CD14-positive monocyte (primary cell): ENCODE measurements around the gene SEC63. TPM values are rescaled to one million over a fixed set of nuclear protein-coding genes. Genes with fewer than 3 reads are reported as not detected.
A peak's percentile ranks its signal among the peaks of the same experiment; 100 is the strongest.

ENCODE experiments used
- DNase-seq, 3 donors: peaks; one replicate each; pipeline ENCODE4 v3.0.0-alpha.2; 2011 to 2022
- H2AFZ ChIP-seq: 2 replicates; pipeline ENCODE4 v1.6.0; 2012; ENCODE audit warnings: mild to moderate bottlenecking, low read depth, low read length, inconsistent platforms; ENCODE audit not compliant: insufficient read depth, poor library complexity, severe bottlenecking
- H3K27ac ChIP-seq, 2 donors: 1 replicate in 1 of 2; 2 replicates in 1 of 2; pipeline ENCODE4 v1.5.1; 2012 to 2013; ENCODE audit warnings: low read length in 2 of 2, control low read depth in 1 of 2, inconsistent platforms in 1 of 2, low read depth in 1 of 2, mild to moderate bottlenecking in 1 of 2
- H3K27me3 ChIP-seq, 2 donors: one replicate each; pipeline versions ENCODE4 v1.6.0 to v1.6.1; 2011 to 2013; ENCODE audit warnings: low read length in 2 of 2; ENCODE audit not compliant: control insufficient read depth in 2 of 2, insufficient read depth in 2 of 2
- H3K36me3 ChIP-seq, 2 donors: replicated peaks in 1 of 2; 1 replicate in 1 of 2; 2 replicates in 1 of 2; pipeline versions ENCODE4 v1.5.1 to v1.6.1; 2012 to 2013; ENCODE audit warnings: low read length in 2 of 2, control low read depth in 1 of 2, inconsistent platforms in 1 of 2, mild to moderate bottlenecking in 1 of 2; ENCODE audit not compliant: insufficient read depth in 2 of 2, control insufficient read depth in 1 of 2
- H3K4me1 ChIP-seq, 2 donors: 1 replicate in 1 of 2; 2 replicates in 1 of 2; pipeline versions ENCODE4 v1.5.1 to v1.6.1; 2012 to 2013; ENCODE audit warnings: low read length in 2 of 2, control low read depth in 1 of 2, inconsistent platforms in 1 of 2, mild to moderate bottlenecking in 1 of 2, moderate library complexity in 1 of 2; ENCODE audit not compliant: insufficient read depth in 2 of 2, control insufficient read depth in 1 of 2
- H3K4me2 ChIP-seq: replicated peaks from 2 replicates; pipeline ENCODE3; 2012; ENCODE audit warnings: low read length, moderate library complexity, mild to moderate bottlenecking; ENCODE audit not compliant: poor library complexity, severe bottlenecking; ENCODE audit errors: extremely low read depth
- H3K4me3 ChIP-seq, 3 experiments: fragments of 200-600 bp in 1 of 3; sonication (generic) in 1 of 3; replicated peaks in 1 of 3; 1 replicate in 2 of 3; 2 replicates in 1 of 3; pipeline ENCODE4 v1.5.1; 2011 to 2013; ENCODE audit warnings: low read length in 3 of 3, mild to moderate bottlenecking in 3 of 3, control low read depth in 2 of 3, low read depth in 2 of 3, inconsistent platforms in 1 of 3, moderate library complexity in 1 of 3
- H3K79me2 ChIP-seq: 2 replicates; pipeline ENCODE4 v1.6.0; 2012; ENCODE audit warnings: mild to moderate bottlenecking, control low read depth, inconsistent platforms, low read length, moderate library complexity; ENCODE audit not compliant: insufficient read depth
- H3K9ac ChIP-seq: 2 replicates; pipeline ENCODE4 v1.6.0; 2017; ENCODE audit warnings: low read length, mild to moderate bottlenecking; ENCODE audit not compliant: insufficient read depth, poor library complexity, severe bottlenecking
- H3K9me3 ChIP-seq, 2 donors: replicated peaks in 1 of 2; 1 replicate in 1 of 2; 2 replicates in 1 of 2; pipeline versions ENCODE4 v1.5.1 to v1.6.1; 2012 to 2013; ENCODE audit warnings: low read length in 2 of 2, control low read depth in 1 of 2; ENCODE audit not compliant: control insufficient read depth in 1 of 2, insufficient read depth in 1 of 2
- H4K20me1 ChIP-seq: 2 replicates; pipeline ENCODE4 v1.6.0; 2012; ENCODE audit warnings: mild to moderate bottlenecking, low read length, control low read depth, moderate library complexity; ENCODE audit not compliant: insufficient read depth
- H3K27ac Mint-ChIP-seq, 7 donors: one replicate each; pipeline ENCODE4 v1.8.0; 2020; ENCODE audit warnings: mild to moderate bottlenecking in 7 of 7, mixed read lengths in 7 of 7, moderate library complexity in 6 of 7, inconsistent platforms in 2 of 7
- H3K27me3 Mint-ChIP-seq, 3 donors: one replicate each; pipeline ENCODE4 v1.8.0; 2021 to 2022; ENCODE audit warnings: low read depth in 3 of 3, mild to moderate bottlenecking in 3 of 3, mixed read lengths in 3 of 3, moderate library complexity in 3 of 3, inconsistent platforms in 1 of 3
- H3K36me3 Mint-ChIP-seq, 2 donors: one replicate each; pipeline ENCODE4 v1.8.0; 2020; ENCODE audit warnings: mixed read lengths in 2 of 2, inconsistent platforms in 1 of 2, mild to moderate bottlenecking in 1 of 2
- H3K4me1 Mint-ChIP-seq: one replicate; pipeline ENCODE4 v1.8.0; 2020; ENCODE audit warnings: mild to moderate bottlenecking, mixed read lengths
- H3K4me3 Mint-ChIP-seq, 2 donors: one replicate each; pipeline ENCODE4 v1.8.0; 2020; ENCODE audit warnings: mild to moderate bottlenecking in 2 of 2, mixed read lengths in 2 of 2, moderate library complexity in 1 of 2
- H3K9me3 Mint-ChIP-seq, 7 donors: one replicate each; pipeline ENCODE4 v1.8.0; 2020 to 2022; ENCODE audit warnings: mixed read lengths in 7 of 7, mild to moderate bottlenecking in 6 of 7, moderate library complexity in 6 of 7, inconsistent platforms in 2 of 7
- WGBS: methylation state at CpG from one replicate; pipeline ENCODE4 v1.1.5; 2013; ENCODE audit warnings: missing lambda C conversion rate; ENCODE audit not compliant: insufficient coverage; 5-methylcytosine and 5-hydroxymethylcytosine counted together
- intact Hi-C, 2 donors: fragments of 100-400 bp; cut with micrococcal nuclease; formaldehyde crosslinking; loops; one replicate each; pipeline versions ENCODE4 v1.15.0 to v1.15.1; 2023
- polyA plus RNA-seq, 3 donors: library from polyadenylated mRNA; depleted of rRNA in 1 of 3; unstranded in 2 of 3; stranded (reverse) in 1 of 3; fragments of 300-500 nt in 2 of 3; fragments of >200 nt in 1 of 3; fragmentation: Illumina TruSeq in 2 of 3; gene quantifications; 1 replicate in 2 of 3; 2 replicates in 1 of 3; pipeline ENCODE4 v1.2.3, GENCODE V29; 2012 to 2021
- TF ChIP-seq, protein P1 (sequence below): fragments of 200-600 bp; IDR thresholded peaks from one replicate; pipeline ENCODE4 v1.8.0; 2022; ENCODE audit warnings: antibody characterized with exemption, mild to moderate bottlenecking

SEC63 gene
- polyA plus RNA-seq, 3 donors = 12.0 to 33.7 (median 12.7) TPM

DNA sequence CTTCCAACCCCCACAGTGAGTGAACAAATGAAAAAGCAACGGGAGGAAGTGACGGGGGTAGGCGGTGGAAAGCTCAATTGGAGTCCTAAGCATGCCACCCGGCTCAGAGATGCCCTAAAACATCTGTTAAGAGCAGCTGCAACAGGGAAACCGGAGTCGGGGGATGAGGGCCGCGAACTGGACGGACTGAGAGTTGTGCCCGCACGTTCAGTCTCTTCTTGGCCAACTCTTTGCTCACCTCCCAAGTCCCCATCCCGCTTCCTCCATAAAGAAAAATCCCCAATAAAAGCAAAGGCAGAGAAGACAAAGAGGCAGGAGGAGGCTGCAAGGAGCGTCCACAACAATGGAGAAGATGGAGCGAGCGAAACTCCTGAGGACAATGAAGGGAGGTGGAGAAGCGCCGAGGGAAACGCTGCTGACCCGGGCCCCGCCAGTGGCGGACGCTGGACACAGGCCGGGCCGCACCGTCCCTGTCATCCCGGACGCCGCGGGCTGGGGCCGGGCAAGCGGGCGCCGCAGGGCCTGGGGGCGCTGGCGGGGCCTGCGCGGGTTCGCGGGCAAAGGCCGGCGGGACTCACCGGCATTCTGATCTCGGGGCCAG, 600 bp downstream of the SEC63 start:
- peaks cover 0 to 3% of the 10 kb centered on the region in 2 donors for H3K27me3 ChIP-seq
- peaks cover 52% of the 10 kb centered on the region for H3K79me2 ChIP-seq
- H2AFZ ChIP-seq = peak overlapping the region; percentile 80
- peak; percentile 49 to 63 (median 59) for DNase-seq
- WGBS = under 1% methylated on average over 42 of the region's 43 CpGs
- no peaks in the 10 kb centered on the region for H3K36me3 ChIP-seq
- Mint-ChIP-seq H3K4me3 (peak overlapping the region; percentile 97 to 100), H3K9me3 (peaks cover 0 to 4% (median 0%) of the 10 kb centered on the region in 7 donors), H3K27ac (peak overlapping the region; percentile 96 to 98 (median 98)), H3K27me3 (peaks cover 6 to 9% (median 6%) of the 10 kb centered on the region in 3 donors), H3K36me3 (peaks cover 2 to 7% of the 10 kb centered on the region in 2 donors), H3K4me1 (peaks cover 29% of the 10 kb centered on the region)
- H3K4me2 ChIP-seq = peak overlapping the region; percentile 90
- H3K4me3 ChIP-seq = peak overlapping the region; percentile 80 to 93 (median 90)
- TF ChIP-seq, protein P1, sequence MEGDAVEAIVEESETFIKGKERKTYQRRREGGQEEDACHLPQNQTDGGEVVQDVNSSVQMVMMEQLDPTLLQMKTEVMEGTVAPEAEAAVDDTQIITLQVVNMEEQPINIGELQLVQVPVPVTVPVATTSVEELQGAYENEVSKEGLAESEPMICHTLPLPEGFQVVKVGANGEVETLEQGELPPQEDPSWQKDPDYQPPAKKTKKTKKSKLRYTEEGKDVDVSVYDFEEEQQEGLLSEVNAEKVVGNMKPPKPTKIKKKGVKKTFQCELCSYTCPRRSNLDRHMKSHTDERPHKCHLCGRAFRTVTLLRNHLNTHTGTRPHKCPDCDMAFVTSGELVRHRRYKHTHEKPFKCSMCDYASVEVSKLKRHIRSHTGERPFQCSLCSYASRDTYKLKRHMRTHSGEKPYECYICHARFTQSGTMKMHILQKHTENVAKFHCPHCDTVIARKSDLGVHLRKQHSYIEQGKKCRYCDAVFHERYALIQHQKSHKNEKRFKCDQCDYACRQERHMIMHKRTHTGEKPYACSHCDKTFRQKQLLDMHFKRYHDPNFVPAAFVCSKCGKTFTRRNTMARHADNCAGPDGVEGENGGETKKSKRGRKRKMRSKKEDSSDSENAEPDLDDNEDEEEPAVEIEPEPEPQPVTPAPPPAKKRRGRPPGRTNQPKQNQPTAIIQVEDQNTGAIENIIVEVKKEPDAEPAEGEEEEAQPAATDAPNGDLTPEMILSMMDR = no peak
- peak overlapping the region; percentile 96 for H3K9ac ChIP-seq
- intact Hi-C loops = loop anchor here (5.0 to 10.0 kb wide), 3 partner anchors 115 to 1633 kb away; partner anchors contain the start of genes OSTM1 (in 2 of the 2) and ATG5 (in 1 of the 2)
- peaks cover 42% of the 10 kb centered on the region for H4K20me1 ChIP-seq
- H3K4me1 ChIP-seq = peaks cover 16 to 23% of the 10 kb centered on the region in 2 donors
- peak overlapping the region; percentile 91 to 95 for H3K27ac ChIP-seq
- H3K9me3 ChIP-seq = no peaks in the 10 kb centered on the region

DNA sequence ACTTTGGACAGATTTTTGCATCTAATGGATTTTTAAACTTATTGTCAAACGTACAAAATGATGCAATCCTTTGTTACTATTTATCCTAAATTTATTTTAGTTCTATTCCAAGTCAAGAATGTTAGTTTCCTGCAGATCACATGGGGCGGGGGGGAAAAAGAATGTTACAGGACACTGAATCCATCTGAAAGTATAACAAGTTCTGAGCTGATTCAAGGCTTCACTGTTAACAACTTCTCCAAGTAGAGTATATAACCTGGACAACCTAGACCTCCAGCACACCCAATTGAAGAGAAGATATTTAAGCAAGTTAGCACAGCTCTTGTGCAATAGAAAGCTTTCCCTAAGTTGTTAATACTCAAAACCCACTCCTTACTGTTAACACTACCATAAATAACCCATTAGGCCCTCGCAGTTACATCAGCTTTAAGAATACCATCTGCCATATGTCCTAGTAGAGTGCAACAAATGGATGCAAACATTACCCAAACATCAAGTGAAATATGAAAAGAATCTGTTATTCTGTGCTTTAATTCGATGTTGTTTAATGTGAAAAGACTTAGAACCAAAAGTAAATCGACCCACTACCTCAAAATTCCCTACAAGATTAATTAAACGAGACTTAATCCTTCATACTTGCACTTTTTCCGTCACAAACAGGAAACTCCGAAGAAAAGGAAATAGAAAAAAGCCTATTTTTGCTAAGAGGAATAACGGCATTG, 1.3 kb downstream of the SEC63 start:
- Mint-ChIP-seq H3K36me3 (peaks cover 2 to 8% of the 10 kb centered on the region in 2 donors), H3K4me1 (peaks cover 31% of the 10 kb centered on the region), H3K27ac (peak overlapping the region; percentile 96 to 98 (median 98)), H3K4me3 (peak overlapping the region; percentile 97 to 100), H3K27me3 (peaks cover 6 to 8% (median 6%) of the 10 kb centered on the region in 3 donors), H3K9me3 (peaks cover 0 to 4% (median 0%) of the 10 kb centered on the region in 7 donors)
- no CpG with 5 or more reads among the region's 9 CpGs for WGBS
- Histone ChIP-seq H3K4me3 (peak overlapping the region; percentile 80 to 93 (median 90)), H3K27ac (peak overlapping the region; percentile 91 to 95), H3K9ac (peak overlapping the region; percentile 96), H3K79me2 (peaks cover 59% of the 10 kb centered on the region), H3K9me3 (no peaks in the 10 kb centered on the region), H2AFZ (peak overlapping the region; percentile 80), H3K4me1 (peaks cover 16 to 23% of the 10 kb centered on the region in 2 donors), H3K36me3 (no peaks in the 10 kb centered on the region), H3K4me2 (peak overlapping the region; percentile 90), H4K20me1 (peaks cover 48% of the 10 kb centered on the region), H3K27me3 (peaks cover 0 to 3% of the 10 kb centered on the region in 2 donors)
- TF ChIP-seq, protein P1 = no peak
- intact Hi-C loops = loop anchor here (5.0 to 10.0 kb wide), 3 partner anchors 116 to 1632 kb away; partner anchors contain the start of genes OSTM1 (in 2 of the 2) and ATG5 (in 1 of the 2)
- peak; percentile 20 to 66 (median 64) for DNase-seq
